ENCODE measurements around the gene VIL1. TPM values are rescaled to one million over a fixed set of nuclear protein-coding genes. Genes with fewer than 3 reads are reported as not detected.
A peak's percentile ranks its signal among the peaks of the same experiment; 100 is the strongest.

The VIL1 gene
- total and polyA plus RNA-seq, 2 of the 13 experiments (the other 11 are each of a cell fraction or from before 2014, with no cell fraction given): 287 to 301 TPM

- TF ChIP-seq TOE1 (CRISPR knock-in tag; IDR thresholded peaks at IDR 0.05) (peak; percentile 64; the same call in 1 of the 2 replicates), U2AF2 (IDR thresholded peaks at IDR 0.05; ENCODE audit: low read depth, low read length) (no peak), HNRNPLL (IDR thresholded peaks at IDR 0.05; ENCODE audit: low read depth, low read length, poor library complexity, severe bottlenecking) (peak; percentile 15), ZBED4 (CRISPR knock-in tag; IDR thresholded peaks at IDR 0.05; ENCODE audit: borderline replicate concordance) (peak; percentile 66), ZNF616 (CRISPR knock-in tag; IDR thresholded peaks at IDR 0.05; ENCODE audit: low read depth) (peak; percentile 46; the same call in 1 of the 2 replicates), ZNF143 (CRISPR knock-in tag; IDR thresholded peaks at IDR 0.05) (peak; percentile 1; the same call in 1 of the 2 replicates), PHB2 (IDR thresholded peaks at IDR 0.05; ENCODE audit: partially characterized antibody) (no peak), XBP1 (CRISPR knock-in tag; IDR thresholded peaks at IDR 0.05) (no peak), FOXO4 (CRISPR knock-in tag; conservative IDR thresholded peaks at IDR 0.05) (no peak), KDM2A (CRISPR knock-in tag; IDR thresholded peaks at IDR 0.05; ENCODE audit: borderline replicate concordance, low read depth) (peak; percentile 87; the same call in 1 of the 2 replicates)
- TF ChIP-seq, protein P1, sequence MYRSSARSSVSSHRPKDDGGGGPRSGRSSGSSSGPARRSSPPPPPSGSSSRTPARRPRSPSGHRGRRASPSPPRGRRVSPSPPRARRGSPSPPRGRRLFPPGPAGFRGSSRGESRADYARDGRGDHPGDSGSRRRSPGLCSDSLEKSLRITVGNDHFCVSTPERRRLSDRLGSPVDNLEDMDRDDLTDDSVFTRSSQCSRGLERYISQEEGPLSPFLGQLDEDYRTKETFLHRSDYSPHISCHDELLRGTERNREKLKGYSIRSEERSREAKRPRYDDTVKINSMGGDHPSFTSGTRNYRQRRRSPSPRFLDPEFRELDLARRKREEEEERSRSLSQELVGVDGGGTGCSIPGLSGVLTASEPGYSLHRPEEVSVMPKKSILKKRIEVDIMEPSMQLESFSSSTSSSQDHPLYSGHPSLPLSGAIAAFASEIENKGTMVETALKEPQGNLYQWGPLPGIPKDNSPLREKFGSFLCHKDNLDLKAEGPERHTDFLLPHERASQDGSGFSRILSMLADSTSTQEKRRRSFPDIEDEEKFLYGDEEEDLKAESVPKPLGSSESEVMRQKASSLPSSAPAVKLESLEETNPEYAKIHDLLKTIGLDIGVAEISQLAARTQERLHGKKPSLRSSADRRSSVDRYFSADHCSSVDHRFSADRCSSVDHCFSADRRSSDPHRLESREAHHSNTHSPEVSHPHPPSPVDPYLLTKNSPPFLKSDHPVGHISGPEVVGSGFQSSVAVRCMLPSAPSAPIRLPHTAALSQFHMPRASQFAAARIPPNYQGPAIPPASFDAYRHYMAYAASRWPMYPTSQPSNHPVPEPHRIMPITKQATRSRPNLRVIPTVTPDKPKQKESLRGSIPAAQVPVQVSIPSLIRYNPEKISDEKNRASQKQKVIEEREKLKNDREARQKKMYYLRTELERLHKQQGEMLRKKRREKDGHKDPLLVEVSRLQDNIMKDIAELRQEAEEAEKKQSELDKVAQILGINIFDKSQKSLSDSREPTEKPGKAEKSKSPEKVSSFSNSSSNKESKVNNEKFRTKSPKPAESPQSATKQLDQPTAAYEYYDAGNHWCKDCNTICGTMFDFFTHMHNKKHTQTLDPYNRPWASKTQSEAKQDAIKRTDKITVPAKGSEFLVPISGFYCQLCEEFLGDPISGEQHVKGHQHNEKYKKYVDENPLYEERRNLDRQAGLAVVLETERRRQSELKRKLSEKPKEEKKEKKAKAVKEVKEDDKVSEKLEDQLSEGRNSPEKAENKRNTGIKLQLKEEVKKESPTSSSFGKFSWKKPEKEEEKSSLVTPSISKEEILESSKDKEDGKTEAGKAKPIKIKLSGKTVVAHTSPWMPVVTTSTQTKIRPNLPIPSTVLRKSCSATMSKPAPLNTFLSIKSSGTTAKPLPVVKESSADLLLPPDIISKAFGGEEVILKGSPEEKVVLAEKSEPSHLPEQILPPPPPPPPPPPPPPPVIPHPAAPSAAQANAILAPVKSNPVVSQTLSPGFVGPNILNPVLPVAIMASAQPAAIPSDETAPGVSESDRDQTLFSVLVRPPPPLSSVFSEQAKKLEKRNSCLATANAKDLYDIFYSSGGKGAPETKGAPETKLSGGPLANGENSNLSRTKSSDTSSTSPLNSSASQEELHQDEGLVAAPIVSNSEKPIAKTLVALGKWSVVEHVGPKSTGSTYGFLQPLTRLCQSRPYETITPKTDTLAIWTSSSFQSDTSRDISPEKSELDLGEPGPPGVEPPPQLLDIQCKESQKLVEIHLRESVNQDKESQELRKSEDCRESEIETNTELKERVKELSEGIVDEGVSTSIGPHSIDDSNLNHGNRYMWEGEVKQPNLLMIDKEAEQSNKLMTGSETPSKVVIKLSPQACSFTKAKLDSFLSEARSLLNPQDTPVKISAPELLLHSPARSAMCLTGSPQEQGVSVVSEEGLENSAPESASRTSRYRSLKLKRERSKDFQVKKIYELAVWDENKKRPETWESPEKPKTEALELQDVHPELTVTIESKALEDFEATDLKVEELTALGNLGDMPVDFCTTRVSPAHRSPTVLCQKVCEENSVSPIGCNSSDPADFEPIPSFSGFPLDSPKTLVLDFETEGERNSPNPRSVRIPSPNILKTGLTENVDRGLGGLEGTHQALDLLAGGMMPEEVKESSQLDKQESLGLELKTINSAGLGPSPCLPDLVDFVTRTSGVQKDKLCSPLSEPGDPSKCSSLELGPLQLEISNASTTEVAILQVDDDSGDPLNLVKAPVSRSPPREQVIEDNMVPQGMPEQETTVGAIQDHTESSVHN (CRISPR knock-in tag; IDR thresholded peaks at IDR 0.05): peak; percentile 88; the same call in 1 of the 2 replicates
- TF ChIP-seq, protein P2, sequence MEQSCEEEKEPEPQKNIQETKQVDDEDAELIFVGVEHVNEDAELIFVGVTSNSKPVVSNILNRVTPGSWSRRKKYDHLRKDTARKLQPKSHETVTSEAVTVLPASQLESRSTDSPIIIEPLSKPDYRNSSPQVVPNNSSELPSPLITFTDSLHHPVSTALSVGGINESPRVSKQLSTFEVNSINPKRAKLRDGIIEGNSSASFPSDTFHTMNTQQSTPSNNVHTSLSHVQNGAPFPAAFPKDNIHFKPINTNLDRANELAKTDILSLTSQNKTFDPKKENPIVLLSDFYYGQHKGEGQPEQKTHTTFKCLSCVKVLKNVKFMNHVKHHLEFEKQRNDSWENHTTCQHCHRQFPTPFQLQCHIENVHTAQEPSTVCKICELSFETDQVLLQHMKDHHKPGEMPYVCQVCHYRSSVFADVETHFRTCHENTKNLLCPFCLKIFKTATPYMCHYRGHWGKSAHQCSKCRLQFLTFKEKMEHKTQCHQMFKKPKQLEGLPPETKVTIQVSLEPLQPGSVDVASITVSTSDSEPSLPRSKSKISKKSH (CRISPR knock-in tag; IDR thresholded peaks at IDR 0.05; ENCODE audit: borderline replicate concordance): peak; percentile 80; the same call in 1 of the 2 replicates
These were observed 17.7 kb upstream of the VIL1 start (continued) for GRCh38 chr2:218400930-218401881.

Measured in HepG2 (cell line).